Thyroid gland (tissue), 4 donors: Measurements from ENCODE around the gene PAK5. TPM values are rescaled to one million over a fixed set of nuclear protein-coding genes. Genes with fewer than 3 reads are reported as not detected.

Experiments used
- DNase-seq, 2 donors: peaks; one replicate each; pipeline ENCODE4 v3.0.0-alpha.2; 2019
- H3K27ac ChIP-seq, 3 donors: fragments of 200-600 bp; sonication (generic); 1 replicate in 2 of 3; 2 replicates in 1 of 3; pipeline ENCODE4 v1.5.1; 2016 to 2019; ENCODE audit warnings: mild to moderate bottlenecking in 1 of 3, moderate library complexity in 1 of 3
- H3K27me3 ChIP-seq: fragments of 200-600 bp; sonication (generic); one replicate; pipeline ENCODE4 v1.5.1; 2019
- H3K36me3 ChIP-seq, 2 donors: fragments of 200-600 bp; sonication (generic); one replicate each; pipeline ENCODE4 v1.5.1; 2016 to 2019
- H3K4me1 ChIP-seq, 2 donors: fragments of 200-600 bp; sonication (generic); one replicate each; pipeline ENCODE4 v1.5.1; 2017 to 2019
- H3K4me3 ChIP-seq, 3 donors: fragments of 200-600 bp; sonication (generic); replicated peaks in 1 of 3; 1 replicate in 2 of 3; 2 replicates in 1 of 3; pipeline ENCODE4 v1.5.1; 2016; ENCODE audit warnings: mild to moderate bottlenecking in 1 of 3
- H3K9me3 ChIP-seq: fragments of 200-600 bp; sonication (generic); one replicate; pipeline ENCODE4 v1.5.1; 2017
- CTCF ChIP-seq, 6 experiments: fragments of 200-600 bp in 3 of 6; fragments of 450-650 bp in 3 of 6; sonication (generic) in 3 of 6; IDR thresholded peaks; one replicate each; pipeline ENCODE4 v1.5.1; 2016 to 2019; ENCODE audit warnings: antibody characterized with exemption in 6 of 6, mild to moderate bottlenecking in 2 of 6, inconsistent platforms in 1 of 6, moderate library complexity in 1 of 6
- POLR2A ChIP-seq, 2 donors: fragments of 450-650 bp; IDR thresholded peaks; one replicate each; pipeline ENCODE4 v1.6.1; 2017; ENCODE audit warnings: antibody characterized with exemption in 2 of 2, mild to moderate bottlenecking in 2 of 2, moderate library complexity in 1 of 2
- WGBS, 2 donors: methylation state at CpG; one replicate each; pipeline ENCODE4 v1.1.5; 2017; 5-methylcytosine and 5-hydroxymethylcytosine counted together
- intact Hi-C: fragments of 100-400 bp; cut with DNase I; formaldehyde crosslinking; loops from one replicate; pipeline ENCODE4 v1.15.1; 2023
- total RNA-seq, 4 donors: library from RNA; depleted of rRNA; stranded (reverse); fragments of >200 nt; gene quantifications; one replicate each; pipeline ENCODE4 v1.2.3, GENCODE V29; 2016

PAK5 gene
- total RNA-seq, 4 donors from 2014 or later: 0.13 to 0.33 TPM; not detected in 2

- H3K27ac ChIP-seq: no peak overlapping the region
- TF ChIP-seq CTCF (IDR thresholded peaks at IDR 0.05): no peak
- no peak for TF ChIP-seq POLR2A (IDR thresholded peaks at IDR 0.05)
- H3K36me3 ChIP-seq: no peaks in the 10 kb centered on the region
- DNase-seq: no peak
- H3K9me3 ChIP-seq: no peaks in the 10 kb centered on the region
- H3K4me1 ChIP-seq: no peaks in the 10 kb centered on the region
- 88 to 90% methylated on average over 6 of the region's 6 CpGs for WGBS, 2 donors
- intact Hi-C loops: no loop called here
- no peaks in the 10 kb centered on the region for H3K27me3 ChIP-seq
- no peak overlapping the region for H3K4me3 ChIP-seq
Measured at GRCh38 chr20:9769954-9770353, 68.9 kb downstream of the PAK5 start.

GRCh38 chr20:9761476-9761875 lies 77.4 kb downstream of the PAK5 start:
- Histone ChIP-seq H3K36me3 (no peaks in the 10 kb centered on the region), H3K4me3 (no peak overlapping the region), H3K9me3 (no peaks in the 10 kb centered on the region), H3K4me1 (no peaks in the 10 kb centered on the region), H3K27me3 (no peaks in the 10 kb centered on the region), H3K27ac (no peak overlapping the region)
- TF ChIP-seq CTCF (IDR thresholded peaks at IDR 0.05) (no peak), POLR2A (IDR thresholded peaks at IDR 0.05) (no peak)
- no peak for DNase-seq
- WGBS, 2 donors: 86 to 88% methylated on average over 1 of the region's 1 CpG
- intact Hi-C loops: no loop called here

- Histone ChIP-seq H3K27ac (no peak overlapping the region), H3K9me3 (no peaks in the 10 kb centered on the region), H3K4me3 (no peak overlapping the region), H3K36me3 (no peaks in the 10 kb centered on the region), H3K27me3 (no peaks in the 10 kb centered on the region), H3K4me1 (no peaks in the 10 kb centered on the region)
- 66 to 67% methylated on average over 4 of the region's 4 CpGs for WGBS, 2 donors
- no peak for DNase-seq
- intact Hi-C loops: no loop called here
- no peak for TF ChIP-seq CTCF (IDR thresholded peaks at IDR 0.05)
- TF ChIP-seq POLR2A (IDR thresholded peaks at IDR 0.05): no peak
Measured at GRCh38 chr20:9759392-9759791, 79.5 kb downstream of the PAK5 start.

GRCh38 chr20:9758752-9759151 lies 80.1 kb downstream of the PAK5 start:
- Histone ChIP-seq H3K4me3 (no peak overlapping the region), H3K27me3 (no peaks in the 10 kb centered on the region), H3K36me3 (no peaks in the 10 kb centered on the region), H3K4me1 (no peaks in the 10 kb centered on the region), H3K9me3 (no peaks in the 10 kb centered on the region), H3K27ac (no peak overlapping the region)
- WGBS, 2 donors: 54 to 67% methylated on average over 1 of the region's 1 CpG
- intact Hi-C loops: no loop called here
- TF ChIP-seq CTCF (IDR thresholded peaks at IDR 0.05) (no peak), POLR2A (IDR thresholded peaks at IDR 0.05) (no peak)
- no peak for DNase-seq

GRCh38 chr20:9756660-9757059 lies 82.2 kb downstream of the PAK5 start:
- DNase-seq: no peak
- H3K27me3 ChIP-seq: no peaks in the 10 kb centered on the region
- no peak overlapping the region for H3K27ac ChIP-seq
- H3K4me1 ChIP-seq: no peaks in the 10 kb centered on the region
- H3K4me3 ChIP-seq: no peak overlapping the region
- 83 to 86% methylated on average over 3 of the region's 3 CpGs for WGBS, 2 donors
- H3K9me3 ChIP-seq: no peaks in the 10 kb centered on the region
- TF ChIP-seq POLR2A (IDR thresholded peaks at IDR 0.05) (no peak), CTCF (IDR thresholded peaks at IDR 0.05) (no peak)
- intact Hi-C loops: no loop called here
- no peaks in the 10 kb centered on the region for H3K36me3 ChIP-seq
